Activated CD8-positive, alpha-beta memory T cell treated with anti-CD3 and anti-CD28 coated beads, Interleukin-2, amount 50 U/mL, for 24 hours (primary cell): ENCODE data around the gene MASP2.
"Not testable (repeated sequence)": the region's sequence is repeated elsewhere in the genome, so short reads cannot be mapped to it uniquely, and the experiment has no call there.

Experiments used
- DNase-seq: peaks from one replicate; pipeline ENCODE4 v3.0.0-alpha.2; 2020; ENCODE audit errors: extremely low read depth

MASP2 gene

DNA sequence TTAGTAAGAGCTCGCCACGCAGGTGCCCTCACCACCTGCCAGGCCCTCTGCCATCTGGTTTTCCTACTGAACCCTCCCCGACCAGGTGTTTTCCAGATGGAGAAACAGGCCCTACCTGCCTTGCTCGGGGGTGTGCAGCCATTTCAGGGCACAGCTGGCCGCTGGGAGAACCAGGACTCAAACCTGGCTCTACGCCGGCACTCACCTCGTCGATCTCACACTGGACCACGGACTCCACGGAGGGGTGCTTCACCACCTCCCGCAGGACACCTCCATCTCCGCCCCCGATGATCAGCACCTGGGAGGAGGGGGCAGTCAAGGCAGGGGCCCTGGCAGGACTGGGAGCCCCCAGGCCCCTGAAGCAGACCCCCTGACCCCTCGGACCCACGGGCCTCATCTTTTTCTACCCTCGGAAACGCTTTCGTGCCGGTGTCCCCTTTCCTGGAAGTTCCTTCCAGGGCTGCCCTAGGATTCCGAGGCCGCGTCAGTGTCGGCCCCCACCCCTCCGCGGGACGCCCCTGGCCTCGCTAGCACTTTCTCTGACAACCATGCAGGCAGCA lies 11.6 kb upstream of the MASP2 start:
- DNase-seq: no peak

GRCh38 chr1:11058026-11058425 lies 11.0 kb upstream of the MASP2 start:
- DNase-seq: no peak

DNA sequence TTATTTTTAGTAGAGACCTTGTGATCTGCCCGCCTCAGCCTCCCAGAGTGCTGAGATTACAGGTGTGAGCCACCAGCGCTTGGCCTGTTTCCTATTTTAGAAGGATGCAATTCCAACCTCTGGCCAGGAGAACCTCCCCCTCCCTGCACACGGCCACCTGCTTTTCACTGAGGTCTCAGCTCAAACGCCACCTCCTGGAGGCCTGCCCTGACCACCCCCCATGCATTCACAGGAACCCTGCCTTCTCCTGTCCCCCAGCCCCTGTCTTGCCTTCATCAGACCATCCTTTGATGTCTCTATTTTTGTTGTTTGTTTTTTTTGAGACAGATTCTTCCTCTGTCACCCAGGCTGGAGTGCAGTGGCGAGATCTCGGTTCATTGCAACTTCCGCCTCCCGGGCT lies 10.4 kb upstream of the MASP2 start:
- DNase-seq: no peak

GRCh38 chr1:11056504-11056903 lies 9.5 kb upstream of the MASP2 start:
- DNase-seq: no peak

- no peak for DNase-seq
Observed at GRCh38 chr1:11055676-11056075, 8.6 kb upstream of the MASP2 start.

- DNase-seq: no peak
Observed at GRCh38 chr1:11054666-11055065, 7.6 kb upstream of the MASP2 start.

DNA sequence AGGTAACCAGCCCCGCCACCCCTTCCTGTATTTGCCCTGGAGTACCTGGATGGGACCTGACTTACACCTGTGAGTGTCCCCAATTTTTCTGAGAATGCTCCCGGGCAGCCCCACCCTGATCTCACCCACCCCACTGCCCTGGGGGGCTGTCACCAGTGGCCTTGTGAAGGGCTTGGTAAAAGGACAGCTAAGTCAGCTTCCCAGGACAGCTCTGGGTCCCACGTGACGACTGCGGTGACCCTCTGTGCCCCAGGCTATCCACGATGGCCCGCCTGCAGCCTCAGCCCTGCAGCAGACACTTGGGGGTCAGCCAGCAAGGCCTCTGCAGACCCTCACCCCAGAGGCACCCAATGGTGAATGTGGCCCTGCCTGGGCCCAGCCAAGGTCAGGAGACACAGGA lies 7.1 kb upstream of the MASP2 start:
- no peak for DNase-seq

DNA sequence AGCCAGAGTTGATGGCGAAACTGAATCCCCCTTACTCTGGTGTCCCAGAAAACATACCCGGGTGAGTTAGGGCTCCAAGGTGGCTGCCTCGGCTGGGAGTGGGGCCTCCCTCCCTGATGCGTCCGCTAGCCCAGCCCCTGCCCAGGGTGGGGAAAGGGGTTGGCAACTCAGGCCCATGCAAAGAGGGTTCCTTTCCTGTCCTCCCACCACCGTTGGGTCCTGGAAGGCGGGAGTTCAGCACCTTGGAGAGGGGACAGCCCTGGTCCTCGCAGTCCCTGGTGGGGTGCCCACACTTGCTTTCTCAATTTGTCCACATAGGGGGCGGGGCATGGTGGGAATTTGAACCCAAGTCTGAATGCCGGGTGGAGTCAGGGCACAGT lies 6.7 kb upstream of the MASP2 start:
- DNase-seq: no peak

DNA sequence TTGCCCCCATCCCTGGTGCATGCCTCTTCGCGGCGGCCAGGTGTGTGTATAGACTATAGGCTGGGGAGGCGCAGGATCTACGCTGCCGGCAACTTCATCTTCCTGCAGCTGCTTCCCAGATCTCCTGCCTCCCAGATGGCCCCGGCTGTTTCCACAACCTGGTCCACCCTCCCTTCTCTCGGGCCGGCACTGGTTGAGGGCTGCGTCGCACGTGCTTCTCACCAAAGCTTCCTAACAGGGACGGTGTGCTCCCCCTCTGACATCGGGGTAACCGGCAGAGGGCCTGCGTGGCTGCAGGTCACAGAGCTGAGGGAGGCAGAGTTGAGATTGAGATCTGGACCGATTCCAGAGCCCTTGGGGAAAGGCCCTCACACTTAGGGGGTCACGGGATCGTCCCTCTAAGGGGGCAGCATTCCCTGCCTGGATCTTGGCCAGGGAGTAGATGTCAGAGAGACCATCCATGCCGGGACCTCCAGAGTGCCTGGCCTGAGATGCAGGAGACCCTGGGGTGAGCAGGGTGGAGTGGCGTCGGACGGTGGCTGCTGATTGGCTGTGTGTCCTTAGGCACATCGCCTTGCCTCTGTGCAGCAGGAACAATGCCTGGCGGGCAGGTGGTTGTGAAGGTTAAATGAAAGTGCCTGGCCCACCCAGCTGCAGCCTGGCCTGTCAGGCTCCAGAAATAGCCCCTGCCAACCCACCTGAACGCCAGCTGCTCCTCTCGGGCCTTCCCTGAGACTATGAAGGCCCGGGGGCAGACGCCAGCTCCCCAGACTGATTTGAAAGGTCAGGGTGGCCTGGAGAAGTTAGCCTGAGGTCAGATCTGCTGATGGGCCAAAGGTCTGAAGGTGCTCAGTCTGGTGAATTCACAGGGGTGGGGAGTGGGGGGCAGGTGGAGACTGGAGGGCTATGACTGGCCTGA lies 6.1 kb upstream of the MASP2 start:
- DNase-seq: no peak

- DNase-seq: no peak
Observed at GRCh38 chr1:11051781-11052511, 4.9 kb upstream of the MASP2 start.

DNA sequence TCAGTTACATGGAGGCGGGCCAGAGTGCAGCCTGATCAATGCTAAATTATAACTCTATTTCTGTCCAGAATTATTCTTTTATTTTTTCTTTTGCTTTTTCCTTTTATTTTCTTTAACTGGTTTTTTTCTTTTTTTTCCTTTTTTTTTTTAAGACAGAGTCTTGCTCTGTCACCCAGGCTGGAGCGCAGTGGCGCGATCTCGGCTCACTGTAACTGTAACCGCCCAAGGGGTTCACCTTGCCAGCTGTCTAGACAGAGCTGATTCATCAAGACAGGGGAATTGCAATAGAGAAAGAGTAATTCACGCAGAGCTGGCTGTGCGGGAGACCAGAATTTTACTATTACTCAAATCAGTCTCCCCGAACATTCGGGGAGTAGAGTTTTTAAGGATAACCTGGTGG lies 4.1 kb upstream of the MASP2 start:
- not testable (repeated sequence) for DNase-seq

DNA sequence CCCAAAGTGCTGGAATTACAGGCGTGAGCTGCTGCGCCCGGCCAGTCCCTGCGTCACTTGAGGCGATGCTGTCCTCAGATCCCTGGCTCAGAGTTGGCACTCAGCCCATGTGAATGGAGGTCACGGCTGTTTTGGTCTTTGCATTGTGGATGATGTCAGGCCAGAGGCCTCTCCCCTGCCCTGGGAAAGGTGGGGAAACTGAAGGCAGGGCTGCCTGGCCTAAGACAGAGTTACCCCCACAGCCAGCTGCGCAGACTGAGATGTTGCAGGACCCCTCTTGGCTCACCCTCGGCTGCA lies 821 bp downstream of the MASP2 start:
- DNase-seq: no peak

DNA sequence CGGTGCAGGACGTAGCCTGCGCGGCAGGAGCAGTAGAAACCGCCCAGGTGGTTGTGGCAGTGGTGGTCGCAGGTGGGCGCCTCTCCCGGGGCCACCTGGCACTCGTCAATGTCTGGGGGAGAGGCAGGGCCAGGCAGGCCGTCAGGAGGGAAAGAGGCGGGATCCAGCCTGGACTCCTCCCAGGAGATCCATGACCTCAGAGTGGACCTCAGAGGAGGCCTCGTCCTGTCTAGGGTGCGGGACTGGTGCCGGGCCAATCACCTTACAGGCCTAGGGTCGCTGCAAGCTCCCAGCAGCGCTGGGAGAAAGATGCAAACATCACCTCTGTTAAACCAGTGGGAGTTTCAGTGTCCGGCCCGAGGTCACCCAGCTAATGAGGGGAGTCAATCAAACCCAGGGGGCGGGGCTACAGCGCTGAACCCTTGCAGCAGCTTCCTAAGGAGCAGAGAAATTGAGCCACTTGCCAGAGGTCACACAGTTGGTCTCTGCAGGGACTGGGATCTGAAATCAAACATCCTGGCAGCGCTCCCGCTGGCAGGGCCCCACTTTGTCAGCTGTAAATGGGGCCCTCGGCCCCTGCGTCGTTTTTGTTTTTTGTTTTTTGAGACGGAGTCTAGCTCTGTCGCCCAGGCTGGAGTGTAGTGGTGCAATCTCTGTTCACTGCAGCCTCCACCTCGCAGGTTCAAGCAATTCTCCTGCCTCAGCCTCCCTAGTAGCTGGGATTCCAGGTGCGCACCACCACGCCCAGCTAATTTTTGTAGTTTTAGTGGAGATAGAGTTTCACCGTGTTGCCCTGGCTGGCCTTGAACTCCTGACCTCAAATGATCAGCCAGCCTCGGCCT lies 1.4 kb downstream of the MASP2 start:
- DNase-seq: no peak

GRCh38 chr1:11044849-11045427 lies 2.1 kb downstream of the MASP2 start:
- no peak for DNase-seq

DNA sequence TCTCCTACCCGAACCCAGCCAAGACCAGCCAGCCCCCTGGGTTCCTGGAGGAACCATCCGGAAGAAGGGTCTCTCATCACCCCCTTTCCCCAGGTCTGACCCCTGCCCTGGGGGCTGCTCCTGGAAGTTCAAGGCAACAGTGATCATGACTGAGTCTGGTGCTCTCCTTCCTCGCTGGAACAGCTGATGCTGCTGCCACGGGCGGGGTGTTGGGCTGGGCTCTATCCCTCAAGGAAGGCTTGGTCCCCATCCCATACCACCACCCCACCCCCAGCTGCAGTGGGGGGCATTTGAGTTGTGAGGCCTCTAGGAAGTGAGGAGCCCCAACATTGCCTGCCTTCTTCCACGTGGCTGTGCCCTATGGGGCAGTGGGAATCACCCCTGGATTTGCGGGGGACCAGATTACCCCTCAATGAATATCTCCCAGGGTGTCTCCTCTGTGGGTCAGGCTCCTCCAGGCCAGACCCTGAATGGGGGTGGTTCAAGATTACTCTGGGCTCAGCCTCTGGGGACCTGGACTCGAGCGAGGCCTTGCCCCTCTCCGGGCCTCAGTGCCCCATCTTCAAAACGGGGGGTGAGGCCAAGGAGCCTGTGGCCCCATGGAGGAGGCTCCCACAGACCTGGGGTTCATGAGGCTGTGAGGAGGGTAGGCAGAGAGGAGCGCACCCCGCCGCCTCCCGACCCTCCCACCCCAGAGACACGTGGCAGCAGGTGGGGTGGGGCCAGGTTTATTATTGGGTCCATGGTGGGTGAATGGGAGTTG lies 2.8 kb downstream of the MASP2 start:
- DNase-seq: no peak

GRCh38 chr1:11042995-11043874 lies 3.8 kb downstream of the MASP2 start:
- no peak for DNase-seq

GRCh38 chr1:11042065-11042464 lies 5.0 kb downstream of the MASP2 start:
- no peak for DNase-seq

GRCh38 chr1:11041048-11041447 lies 6.0 kb downstream of the MASP2 start:
- no peak for DNase-seq

- not testable (repeated sequence) for DNase-seq
Observed at GRCh38 chr1:11040105-11040429, 7.0 kb downstream of the MASP2 start.
